Calu3 (cell line): ENCODE data around the gene TWF2. TPM values are rescaled to one million over a fixed set of nuclear protein-coding genes. Genes with fewer than 3 reads are reported as not detected.

Experiments used
- BruUV-seq: library from RNA; stranded (reverse); fragments of 400-500 nt; replicated peaks from 2 replicates; lab custom pipeline; 2021; lab: Mats Ljungman, UMichigan
- CTCF ChIA-PET: fragments of 300-600 bp; sonication (Branson Sonifier 250); formaldehyde crosslinking; loops from one replicate; lab custom pipeline; 2022; ENCODE audit warnings: antibody characterized with exemption; lab: Charles Lee
- DNase-seq: peaks from one replicate; pipeline ENCODE4 v3.0.0; 2022
- H3K27ac Mint-ChIP-seq: one replicate; pipeline ENCODE4 v1.8.0; 2022; ENCODE audit warnings: mixed read lengths; ENCODE audit not compliant: unreplicated experiment
- H3K27me3 Mint-ChIP-seq: one replicate; pipeline ENCODE4 v1.8.0; 2022; ENCODE audit warnings: mixed read lengths; ENCODE audit not compliant: unreplicated experiment
- H3K36me3 Mint-ChIP-seq: one replicate; pipeline ENCODE4 v1.8.0; 2022; ENCODE audit warnings: mild to moderate bottlenecking, moderate library complexity, mixed read lengths; ENCODE audit not compliant: insufficient read depth, unreplicated experiment
- H3K4me1 Mint-ChIP-seq: one replicate; pipeline ENCODE4 v1.8.0; 2022; ENCODE audit warnings: mild to moderate bottlenecking, low read depth, mixed read lengths; ENCODE audit not compliant: unreplicated experiment
- H3K4me3 Mint-ChIP-seq: one replicate; pipeline ENCODE4 v1.8.0; 2022; ENCODE audit warnings: mild to moderate bottlenecking, low read depth, moderate library complexity, mixed read lengths; ENCODE audit not compliant: unreplicated experiment
- H3K9me3 Mint-ChIP-seq: one replicate; pipeline ENCODE4 v1.8.0; 2022; ENCODE audit warnings: low read depth, mixed read lengths; ENCODE audit not compliant: unreplicated experiment
- intact Hi-C: fragments of 100-400 bp; cut with micrococcal nuclease; formaldehyde crosslinking; loops from one replicate; pipeline ENCODE4 v1.10.0; 2022; ENCODE audit not compliant: unreplicated experiment
- total RNA-seq: library from RNA; stranded (reverse); gene quantifications from 2 replicates; pipeline ENCODE4 v1.2.3, GENCODE V29; 2022
- TF ChIP-seq, protein P1 (sequence below): fragments of 200-600 bp; IDR thresholded peaks from one replicate; pipeline ENCODE4 v1.8.0; 2022; ENCODE audit warnings: antibody characterized with exemption; ENCODE audit not compliant: unreplicated experiment

The TWF2 gene
- total RNA-seq, 1 experiment from 2014 or later = 49.1 TPM

GRCh38 chr3:52197842-52198625, 40.9 kb downstream of the TWF2 start, which contains the start of gene ALAS1:
TSS of gene ALAS1 (plus strand) at chr3:52198160. CDS start at chr3:52199242, 1,082 bp downstream.
- DNase-seq = peak; percentile 95
- Mint-ChIP-seq H3K27me3 (no peaks in the 10 kb centered on the region), H3K4me1 (peaks cover 33% of the 10 kb centered on the region), H3K4me3 (peak within 1 kb of the TSS; percentile 96), H3K9me3 (no peaks in the 10 kb centered on the region), H3K36me3 (peaks cover 54% of the 10 kb centered on the region), H3K27ac (peak within 1 kb of the TSS; percentile 97)
- CTCF ChIA-PET = interaction anchor here (0.5 to 1.8 kb wide), 2 partner anchors 44 to 74 kb away, joined by 3 to 8 read pairs; partner anchors contain the start of gene POC1A
- TF ChIP-seq, protein P1, sequence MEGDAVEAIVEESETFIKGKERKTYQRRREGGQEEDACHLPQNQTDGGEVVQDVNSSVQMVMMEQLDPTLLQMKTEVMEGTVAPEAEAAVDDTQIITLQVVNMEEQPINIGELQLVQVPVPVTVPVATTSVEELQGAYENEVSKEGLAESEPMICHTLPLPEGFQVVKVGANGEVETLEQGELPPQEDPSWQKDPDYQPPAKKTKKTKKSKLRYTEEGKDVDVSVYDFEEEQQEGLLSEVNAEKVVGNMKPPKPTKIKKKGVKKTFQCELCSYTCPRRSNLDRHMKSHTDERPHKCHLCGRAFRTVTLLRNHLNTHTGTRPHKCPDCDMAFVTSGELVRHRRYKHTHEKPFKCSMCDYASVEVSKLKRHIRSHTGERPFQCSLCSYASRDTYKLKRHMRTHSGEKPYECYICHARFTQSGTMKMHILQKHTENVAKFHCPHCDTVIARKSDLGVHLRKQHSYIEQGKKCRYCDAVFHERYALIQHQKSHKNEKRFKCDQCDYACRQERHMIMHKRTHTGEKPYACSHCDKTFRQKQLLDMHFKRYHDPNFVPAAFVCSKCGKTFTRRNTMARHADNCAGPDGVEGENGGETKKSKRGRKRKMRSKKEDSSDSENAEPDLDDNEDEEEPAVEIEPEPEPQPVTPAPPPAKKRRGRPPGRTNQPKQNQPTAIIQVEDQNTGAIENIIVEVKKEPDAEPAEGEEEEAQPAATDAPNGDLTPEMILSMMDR = no peak
- intact Hi-C loops = loop anchor here (2.0 to 5.0 kb wide), 2 partner anchors 21 to 46 kb away; partner anchors contain the start of gene POC1A
- no TSS peak for BruUV-seq

DNA sequence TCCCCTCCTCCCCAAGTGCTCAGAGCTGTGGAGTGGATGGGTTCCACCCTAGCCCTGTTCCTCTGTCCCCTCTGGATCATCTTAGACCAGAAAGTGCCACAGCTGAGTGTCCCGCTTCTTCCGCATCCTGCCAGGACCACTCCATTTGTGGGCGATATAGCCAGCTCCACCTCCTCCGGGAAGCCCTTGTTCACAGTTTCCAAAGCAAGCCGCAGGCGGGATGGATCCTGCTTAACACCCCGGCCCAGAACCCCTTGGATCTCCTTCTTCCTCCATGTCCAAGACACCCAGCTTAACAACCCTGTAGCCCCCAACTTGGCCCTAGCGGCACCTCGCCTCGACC, 41.5 kb downstream of the TWF2 start:
- Mint-ChIP-seq H3K9me3 (no peaks in the 10 kb centered on the region), H3K4me3 (peak overlapping the region; percentile 96), H3K36me3 (peaks cover 51% of the 10 kb centered on the region), H3K4me1 (peaks cover 33% of the 10 kb centered on the region), H3K27ac (peak overlapping the region; percentile 97), H3K27me3 (no peaks in the 10 kb centered on the region)
- no peak for DNase-seq
- intact Hi-C loops = loop anchor here (2.0 to 5.0 kb wide), 2 partner anchors 21 to 45 kb away; partner anchors contain the start of gene POC1A
- CTCF ChIA-PET = interaction anchor here (0.5 to 1.8 kb wide), 3 partner anchors 11 to 75 kb away, joined by 3 to 8 read pairs (median 3); partner anchors contain the start of gene POC1A
- TF ChIP-seq, protein P1 = no peak
- BruUV-seq = no TSS peak

DNA sequence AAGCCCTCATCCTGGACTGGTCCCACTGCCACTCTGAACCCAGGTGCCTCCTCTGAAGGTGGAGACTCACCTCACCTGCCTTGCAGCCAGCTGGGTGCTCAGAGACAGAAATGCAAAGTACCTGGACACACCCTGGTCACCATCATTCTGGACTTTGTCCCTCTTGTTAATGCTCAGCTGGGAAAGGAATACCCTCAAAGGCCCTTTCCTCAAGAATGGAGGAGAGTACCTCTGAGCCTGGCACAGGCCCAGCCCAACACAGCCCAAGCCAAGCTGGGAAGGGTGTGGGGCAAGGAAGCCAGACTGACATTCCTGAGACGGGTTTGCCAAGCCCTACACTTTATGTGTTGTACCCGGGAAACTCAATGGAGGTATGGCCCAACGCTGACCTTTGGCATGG, 42.0 kb downstream of the TWF2 start:
- intact Hi-C loops = loop anchor here (2.0 to 5.0 kb wide), 2 partner anchors 20 to 45 kb away; partner anchors contain the start of gene POC1A
- Mint-ChIP-seq H3K4me3 (peak overlapping the region; percentile 96), H3K4me1 (peaks cover 33% of the 10 kb centered on the region), H3K27ac (peak overlapping the region; percentile 97), H3K27me3 (no peaks in the 10 kb centered on the region), H3K36me3 (peaks cover 46% of the 10 kb centered on the region), H3K9me3 (no peaks in the 10 kb centered on the region)
- TF ChIP-seq, protein P1 = no peak
- BruUV-seq = no TSS peak
- CTCF ChIA-PET = interaction anchor here (0.5 to 1.8 kb wide), 6 partner anchors 10 to 84 kb away, joined by 3 to 8 read pairs (median 3); partner anchors contain the start of gene POC1A
- DNase-seq = peak; percentile 84

- CTCF ChIA-PET = interaction anchor here (0.6 to 1.8 kb wide), 4 partner anchors 23 to 200 kb away, joined by 3 to 8 read pairs (median 5); partner anchors contain the start of genes POC1A and RPL29
- Mint-ChIP-seq H3K9me3 (no peaks in the 10 kb centered on the region), H3K4me1 (peaks cover 36% of the 10 kb centered on the region), H3K36me3 (peaks cover 35% of the 10 kb centered on the region), H3K27ac (no peak overlapping the region), H3K4me3 (no peak overlapping the region), H3K27me3 (no peaks in the 10 kb centered on the region)
- intact Hi-C loops = loop anchor here (2.0 to 5.0 kb wide), 2 partner anchors 19 to 44 kb away; partner anchors contain the start of gene POC1A
- TF ChIP-seq, protein P1 = no peak
- peak; percentile 41 for DNase-seq
- BruUV-seq = no TSS peak
These were observed 43.1 kb downstream of the TWF2 start for GRCh38 chr3:52195823-52196331.
